ENCODE results near the gene DEAF1.

GRCh38 chr11:611001-611996 lies 83.7 kb downstream of the DEAF1 start:
- no peak for TF ChIP-seq CTCF (IDR thresholded peaks at IDR 0.05)
- TF ChIP-seq POLR2A (IDR thresholded peaks at IDR 0.05), result no peak
